Measurements from ENCODE around the gene CSF3.

Gene CSF3, protein sequence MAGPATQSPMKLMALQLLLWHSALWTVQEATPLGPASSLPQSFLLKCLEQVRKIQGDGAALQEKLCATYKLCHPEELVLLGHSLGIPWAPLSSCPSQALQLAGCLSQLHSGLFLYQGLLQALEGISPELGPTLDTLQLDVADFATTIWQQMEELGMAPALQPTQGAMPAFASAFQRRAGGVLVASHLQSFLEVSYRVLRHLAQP

DNA sequence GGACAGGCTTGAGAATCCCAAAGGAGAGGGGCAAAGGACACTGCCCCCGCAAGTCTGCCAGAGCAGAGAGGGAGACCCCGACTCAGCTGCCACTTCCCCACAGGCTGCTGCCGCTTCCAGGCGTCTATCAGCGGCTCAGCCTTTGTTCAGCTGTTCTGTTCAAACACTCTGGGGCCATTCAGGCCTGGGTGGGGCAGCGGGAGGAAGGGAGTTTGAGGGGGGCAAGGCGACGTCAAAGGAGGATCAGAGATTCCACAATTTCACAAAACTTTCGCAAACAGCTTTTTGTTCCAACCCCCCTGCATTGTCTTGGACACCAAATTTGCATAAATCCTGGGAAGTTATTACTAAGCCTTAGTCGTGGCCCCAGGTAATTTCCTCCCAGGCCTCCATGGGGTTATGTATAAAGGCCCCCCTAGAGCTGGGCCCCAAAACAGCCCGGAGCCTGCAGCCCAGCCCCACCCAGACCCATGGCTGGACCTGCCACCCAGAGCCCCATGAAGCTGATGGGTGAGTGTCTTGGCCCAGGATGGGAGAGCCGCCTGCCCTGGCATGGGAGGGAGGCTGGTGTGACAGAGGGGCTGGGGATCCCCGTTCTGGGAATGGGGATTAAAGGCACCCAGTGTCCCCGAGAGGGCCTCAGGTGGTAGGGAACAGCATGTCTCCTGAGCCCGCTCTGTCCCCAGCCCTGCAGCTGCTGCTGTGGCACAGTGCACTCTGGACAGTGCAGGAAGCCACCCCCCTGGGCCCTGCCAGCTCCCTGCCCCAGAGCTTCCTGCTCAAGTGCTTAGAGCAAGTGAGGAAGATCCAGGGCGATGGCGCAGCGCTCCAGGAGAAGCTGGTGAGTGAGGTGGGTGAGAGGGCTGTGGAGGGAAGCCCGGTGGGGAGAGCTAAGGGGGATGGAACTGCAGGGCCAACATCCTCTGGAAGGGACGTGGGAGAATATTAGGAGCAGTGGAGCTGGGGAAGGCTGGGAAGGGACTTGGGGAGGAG, at the start of gene CSF3:
TSS of gene CSF3 (plus strand) at position 436 of the 993 bp plus-strand sequence. CDS start at position 471, 35 bp downstream.
- DNase-seq (ENCODE audit: low read depth in 2 of 3, low spot score in 1 of 3): no peak

DNA sequence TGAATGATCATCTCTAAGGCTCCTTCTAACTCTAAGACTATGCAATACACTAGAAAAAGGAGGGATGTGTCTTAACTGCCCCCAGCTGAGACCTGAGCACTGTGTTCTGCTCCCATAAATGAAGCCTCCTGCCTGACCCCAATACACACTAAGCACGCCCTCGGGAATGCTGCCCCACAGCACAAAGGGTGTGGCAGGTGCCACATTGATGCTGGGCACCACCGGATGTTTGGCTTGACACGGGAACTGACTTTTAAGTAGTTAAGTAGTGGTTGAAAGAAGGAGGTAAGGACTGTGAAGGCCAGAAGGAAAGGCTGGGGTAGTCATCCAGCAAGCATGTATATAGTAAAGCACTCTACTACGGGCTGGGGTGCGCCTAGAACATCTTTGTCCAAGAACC, 48.5 kb upstream of the CSF3 start:
- DNase-seq (ENCODE audit: low read depth in 2 of 3, low spot score in 1 of 3): no peak

DNA sequence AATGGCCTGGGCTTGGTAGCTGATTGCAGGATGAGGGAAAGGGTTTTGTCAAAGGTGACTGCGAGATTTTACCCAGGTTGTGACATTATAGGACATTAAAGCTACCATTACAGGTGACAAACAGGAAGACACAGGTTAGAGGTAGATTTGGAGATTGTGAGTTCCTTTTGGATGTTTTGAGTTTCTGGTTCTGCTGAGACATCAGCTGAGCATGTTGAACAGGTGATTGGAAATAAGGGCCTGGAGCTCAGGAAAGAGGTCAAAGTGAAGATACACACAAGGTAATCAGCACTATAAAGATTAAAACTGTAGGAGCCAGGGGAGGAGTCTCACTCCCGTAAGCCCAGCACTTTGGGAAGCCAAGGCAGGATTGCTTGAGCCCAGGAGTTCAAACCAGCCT, 46.5 kb upstream of the CSF3 start:
- DNase-seq (ENCODE audit: low read depth in 2 of 3, low spot score in 1 of 3): no peak

DNA sequence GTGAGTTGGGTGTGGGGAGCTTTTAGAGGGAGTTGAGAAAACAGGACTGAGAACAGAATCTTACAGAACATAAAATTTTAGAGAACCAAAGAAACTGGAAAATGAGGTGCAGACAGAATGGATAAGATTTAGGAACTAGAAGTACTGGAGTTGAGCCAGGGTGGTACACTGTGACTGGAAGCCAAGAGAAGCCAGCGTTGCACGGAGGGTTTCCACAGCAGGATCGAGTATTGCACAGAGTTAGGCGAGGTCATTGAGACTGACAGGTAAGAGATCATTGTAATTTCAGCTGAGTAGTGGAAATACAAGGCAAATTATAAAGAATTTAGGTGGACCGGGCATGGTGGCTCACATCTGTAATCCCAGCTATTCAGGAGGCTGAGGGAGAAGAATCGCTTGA, 45.9 kb upstream of the CSF3 start:
- DNase-seq (ENCODE audit: low read depth in 2 of 3, low spot score in 1 of 3): no peak

DNA sequence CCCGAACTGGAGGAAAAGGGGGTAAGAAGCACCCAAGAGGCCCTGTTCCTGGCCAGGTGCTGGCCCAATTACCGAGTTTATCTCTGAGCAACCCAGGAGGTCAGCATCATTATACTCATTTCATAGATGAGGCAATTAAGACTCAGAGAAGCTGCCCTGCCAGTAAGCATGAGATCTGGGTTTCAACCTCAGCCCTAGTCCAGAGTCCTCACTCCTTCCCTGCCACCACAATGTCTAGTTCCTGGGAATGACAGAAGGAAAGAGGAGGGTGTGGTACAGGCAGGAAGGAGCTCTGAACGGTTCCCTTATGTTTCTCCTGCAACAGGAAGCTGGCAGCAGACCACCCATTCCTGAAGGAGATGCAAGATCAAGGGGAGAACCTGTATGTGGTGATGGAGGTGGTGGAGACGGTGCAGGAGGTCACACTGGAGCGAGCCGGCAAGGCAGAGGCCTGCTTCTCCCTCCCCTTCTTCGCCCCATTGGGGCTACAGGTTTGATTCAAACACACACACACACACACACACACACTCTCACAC, 45.0 kb upstream of the CSF3 start:
- DNase-seq (ENCODE audit: low read depth in 2 of 3, low spot score in 1 of 3): no peak

DNA sequence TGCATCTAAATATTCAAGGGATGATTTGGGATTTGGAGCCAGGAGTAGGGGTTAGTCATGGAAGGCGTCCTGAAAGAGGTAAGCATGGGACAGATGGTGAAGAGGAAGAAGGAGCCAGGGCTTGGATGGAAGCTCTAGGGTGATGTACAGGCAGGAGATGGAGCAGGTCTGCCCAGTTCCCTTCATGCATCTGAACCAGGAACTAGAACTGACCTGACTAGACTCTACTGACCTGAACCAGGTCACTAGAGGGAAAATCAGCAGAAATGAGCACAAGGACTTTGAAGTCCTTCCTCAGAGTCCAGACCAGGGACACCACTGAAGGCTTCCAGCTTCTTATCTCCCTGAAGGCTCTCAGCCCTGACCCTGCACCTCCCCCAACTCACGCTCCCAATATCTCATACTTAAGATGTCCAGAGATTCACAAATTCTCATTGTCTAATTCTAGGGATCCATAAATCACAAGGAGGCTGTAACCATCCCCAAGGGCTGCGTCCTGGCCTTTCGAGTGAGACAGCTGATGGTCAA, 44.1 kb upstream of the CSF3 start:
- DNase-seq (ENCODE audit: low read depth in 2 of 3, low spot score in 1 of 3): no peak

DNA sequence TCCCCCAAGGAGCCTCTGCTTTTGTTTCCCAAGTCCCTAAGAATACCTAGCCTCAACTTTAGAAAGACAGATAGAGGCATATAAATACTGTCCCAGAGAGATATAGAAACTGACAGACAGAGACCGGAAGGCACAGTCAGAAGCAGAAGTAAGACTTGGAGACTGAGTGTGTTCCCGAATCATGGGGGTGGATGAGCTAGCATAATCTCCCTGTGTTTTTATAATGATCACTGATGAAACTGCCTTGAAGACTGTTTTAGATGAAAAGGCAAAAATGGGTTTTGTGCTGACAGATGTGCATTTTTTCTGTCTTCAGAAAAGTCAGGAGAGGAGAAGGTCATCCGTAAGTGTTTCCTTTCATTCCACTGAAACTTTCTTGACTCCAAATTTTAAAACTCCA, 43.0 kb upstream of the CSF3 start:
- DNase-seq (ENCODE audit: low read depth in 2 of 3, low spot score in 1 of 3): no peak

DNA sequence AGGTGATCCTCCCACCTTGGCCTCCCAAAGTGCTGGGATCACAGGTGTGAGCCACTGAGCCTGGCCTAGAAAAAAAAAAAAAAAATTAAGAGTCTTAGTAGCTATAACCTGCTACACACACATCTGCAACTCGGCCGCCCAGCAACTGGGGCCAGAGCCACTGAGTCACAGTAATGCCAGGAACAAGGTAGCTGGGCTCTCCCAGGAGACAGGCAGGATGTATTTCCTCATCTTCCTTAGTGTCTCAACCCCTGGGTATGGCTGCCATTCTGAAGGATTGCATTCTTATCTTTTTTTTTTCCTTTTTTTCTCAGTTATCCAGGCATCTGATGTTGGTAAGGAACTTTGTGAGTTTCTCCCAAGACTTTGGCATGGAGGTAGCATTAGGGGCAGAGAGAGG, 41.7 kb upstream of the CSF3 start:
- no peak for DNase-seq (ENCODE audit: low read depth in 2 of 3, low spot score in 1 of 3)

DNA sequence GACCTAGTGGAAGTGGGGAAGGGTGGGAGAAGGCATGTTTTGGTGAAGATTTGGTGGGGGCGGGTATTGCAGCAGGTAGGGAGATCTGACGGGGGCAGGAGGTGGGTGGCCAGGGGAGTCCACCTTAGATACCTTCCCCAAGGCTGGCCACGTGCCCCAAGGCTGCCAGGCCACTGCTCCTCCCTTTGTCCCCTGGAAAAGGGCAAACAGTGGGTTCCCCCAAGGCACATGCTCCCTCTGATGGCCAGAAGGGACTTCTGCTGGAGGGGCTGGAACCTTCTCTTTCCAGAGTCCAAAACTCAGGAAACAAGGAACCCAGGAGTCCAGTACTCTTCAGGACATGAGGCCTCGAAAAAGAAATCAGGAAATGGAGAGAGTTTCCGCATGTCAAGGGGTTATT, 40.8 kb upstream of the CSF3 start:
- no peak for DNase-seq (ENCODE audit: low read depth in 2 of 3, low spot score in 1 of 3)

DNA sequence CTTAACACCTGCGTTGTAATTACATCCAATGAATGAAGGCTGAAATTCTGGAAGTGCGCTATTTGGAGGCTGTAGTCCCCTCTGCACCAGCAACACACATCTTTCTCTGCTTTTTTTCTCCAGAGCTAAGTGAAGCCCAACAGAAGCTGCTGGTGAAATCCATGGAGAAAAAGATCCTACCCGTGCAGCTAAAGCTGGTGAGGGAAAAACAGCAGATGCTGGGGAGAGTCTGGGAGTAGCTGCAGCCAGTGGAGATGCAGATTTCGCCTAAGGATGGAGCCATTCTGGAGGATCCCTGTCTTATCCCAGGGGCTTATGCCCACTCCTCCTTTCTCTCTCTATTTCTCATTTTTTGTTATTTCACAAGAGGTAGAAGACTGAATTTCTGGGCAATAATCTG, 39.4 kb upstream of the CSF3 start:
- no peak for DNase-seq (ENCODE audit: low read depth in 2 of 3, low spot score in 1 of 3)

DNA sequence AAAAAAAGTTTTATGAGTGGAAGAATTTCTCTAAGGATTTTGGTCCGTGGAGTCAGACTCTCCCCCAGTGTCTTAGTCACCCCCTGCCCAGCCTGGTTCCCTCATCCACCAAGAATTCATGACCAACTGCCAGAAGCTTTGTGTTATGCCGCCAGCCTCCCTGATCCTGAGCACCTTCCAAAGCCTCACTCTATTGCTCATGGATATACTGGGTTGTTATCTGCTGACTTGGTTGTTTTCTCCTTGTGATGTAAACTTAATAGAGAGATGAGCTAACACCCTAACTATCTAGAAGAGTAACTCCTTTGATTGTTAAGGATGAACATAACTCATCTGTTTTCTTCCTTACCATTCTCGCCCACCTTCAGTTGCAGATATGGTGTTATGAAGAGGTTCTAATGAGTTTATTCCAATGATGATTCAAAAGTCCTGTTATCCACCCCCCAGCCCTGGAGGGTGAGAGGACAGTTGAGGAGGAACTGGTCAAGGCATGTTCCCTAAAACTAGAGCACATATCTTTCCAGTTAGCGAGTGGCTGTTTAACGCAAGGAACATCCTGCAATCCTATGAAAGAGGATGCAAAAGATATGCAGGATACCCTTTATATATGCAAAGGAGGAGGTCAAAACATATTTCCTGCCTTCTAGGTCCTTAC, 36.1 kb upstream of the CSF3 start:
- no peak for DNase-seq (ENCODE audit: low read depth in 2 of 3, low spot score in 1 of 3)

DNA sequence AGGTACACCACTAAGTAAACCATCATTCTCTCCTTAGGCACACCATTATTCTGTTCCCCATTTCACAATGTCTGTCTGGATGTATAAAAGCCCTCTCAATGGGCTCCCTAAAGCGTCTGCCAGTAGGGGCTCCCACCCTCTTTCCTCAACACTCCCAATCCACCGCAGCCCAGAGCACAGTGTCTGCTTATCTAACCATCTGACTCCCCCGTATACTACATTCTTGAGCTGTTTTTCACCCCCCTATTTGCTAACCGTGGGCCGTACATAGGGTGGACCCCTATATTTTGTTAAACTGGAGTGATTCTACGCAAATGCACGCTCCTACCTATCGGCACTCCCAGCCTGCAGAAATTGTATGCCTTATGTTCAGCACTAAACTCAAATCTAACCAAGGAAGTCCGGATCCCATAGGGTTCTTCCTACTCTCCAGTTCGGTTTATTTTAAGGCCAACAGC, 35.3 kb upstream of the CSF3 start:
- peak in 2 of 3 donors; percentile 3 to 10 for DNase-seq (ENCODE audit: low read depth in 2 of 3, low spot score in 1 of 3)

DNA sequence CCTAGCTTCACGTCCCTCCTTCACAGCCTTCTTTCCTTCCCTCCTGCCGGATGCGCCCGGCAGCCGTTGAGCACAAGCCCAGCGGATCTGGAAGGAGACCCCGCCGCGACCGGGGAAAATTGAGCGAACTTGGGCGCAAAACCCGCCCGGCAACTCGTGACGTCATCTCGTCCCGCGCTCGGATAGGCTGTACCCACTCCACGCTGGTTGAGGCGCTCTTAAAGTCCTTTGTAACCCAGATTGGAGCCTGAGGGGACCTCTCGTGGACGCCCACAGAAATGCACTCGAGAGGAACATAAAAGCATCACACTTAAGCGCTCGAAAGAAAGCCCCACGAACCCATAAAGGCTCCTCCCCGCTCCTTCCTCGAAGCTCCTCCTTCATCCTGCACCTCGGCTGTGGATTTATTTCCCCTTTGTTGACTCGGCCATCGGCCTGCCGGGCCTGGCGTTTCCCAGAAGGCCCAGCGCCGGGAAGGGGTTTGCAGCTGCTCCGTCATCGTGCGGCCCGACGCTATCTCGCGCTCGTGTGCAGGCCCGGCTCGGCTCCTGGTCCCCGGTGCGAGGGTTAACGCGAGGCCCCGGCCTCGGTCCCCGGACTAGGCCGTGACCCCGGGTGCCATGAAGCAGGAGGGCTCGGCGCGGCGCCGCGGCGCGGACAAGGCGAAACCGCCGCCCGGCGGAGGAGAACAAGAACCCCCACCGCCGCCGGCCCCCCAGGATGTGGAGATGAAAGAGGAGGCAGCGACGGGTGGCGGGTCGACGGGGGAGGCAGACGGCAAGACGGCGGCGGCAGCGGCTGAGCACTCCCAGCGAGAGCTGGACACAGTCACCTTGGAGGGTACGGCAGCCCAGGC, 34.7 kb upstream of the CSF3 start, which contains the start of gene PSMD3:
TSS of gene PSMD3 (plus strand) at position 457 of the 856 bp plus-strand sequence. CDS start at position 621, 164 bp downstream.
- DNase-seq (ENCODE audit: low read depth in 2 of 3, low spot score in 1 of 3): peak; percentile 96 to 99 (median 96)

DNA sequence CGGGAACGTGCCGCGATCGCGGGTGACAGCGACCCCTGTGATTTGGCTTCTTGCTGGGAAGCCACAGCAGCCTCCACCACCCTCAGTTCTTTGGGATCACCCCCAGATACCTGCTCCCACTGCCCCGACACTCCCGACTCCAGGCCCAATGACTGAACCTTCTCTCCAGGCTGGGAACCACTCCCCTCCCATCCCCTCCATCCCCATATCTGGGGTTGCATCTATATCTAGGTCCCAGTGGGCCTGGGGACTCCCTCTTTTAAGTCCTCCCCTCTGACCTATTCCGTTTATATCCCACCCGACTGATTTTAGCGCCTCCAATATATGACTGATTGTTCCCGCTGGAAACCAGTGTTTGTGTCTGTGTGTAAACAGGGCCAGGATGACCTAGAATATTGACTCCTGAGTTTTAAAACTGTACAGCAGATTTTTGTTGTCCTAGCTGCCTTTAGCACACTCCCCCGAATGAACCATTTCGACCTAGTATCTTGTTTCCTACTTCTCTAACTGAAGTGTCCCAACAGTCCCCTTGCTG, 34.0 kb upstream of the CSF3 start:
- DNase-seq (ENCODE audit: low read depth in 2 of 3, low spot score in 1 of 3): no peak

DNA sequence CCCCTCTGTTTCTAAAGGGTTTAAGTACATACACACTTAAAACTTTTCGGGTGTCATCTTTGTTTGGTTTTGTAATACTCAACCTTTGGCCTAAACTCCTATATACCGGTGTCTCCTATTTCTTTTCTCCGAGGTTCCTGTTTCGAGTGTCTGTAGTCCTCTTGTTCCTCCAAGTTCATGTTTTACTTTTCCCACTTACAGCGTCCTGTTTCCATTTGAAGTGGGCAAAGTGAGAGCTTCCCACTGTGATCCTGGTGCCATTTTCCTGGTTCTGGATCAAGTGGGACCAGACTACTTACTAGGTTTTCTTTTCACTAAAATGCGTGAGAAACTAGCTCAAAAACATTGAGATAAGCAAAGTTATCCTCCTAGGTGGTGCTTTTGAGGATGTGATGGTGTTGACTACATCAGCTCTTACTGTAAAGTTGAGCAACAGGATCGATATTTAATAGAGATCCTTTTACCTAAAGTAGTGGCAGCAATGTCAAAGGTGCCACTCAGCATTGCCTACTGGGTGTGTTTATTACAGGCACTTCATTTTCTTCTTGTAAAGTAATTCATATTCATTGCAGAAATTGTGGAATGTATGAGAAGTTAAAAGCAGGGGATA, 33.4 kb upstream of the CSF3 start:
- DNase-seq (ENCODE audit: low read depth in 2 of 3, low spot score in 1 of 3): no peak

DNA sequence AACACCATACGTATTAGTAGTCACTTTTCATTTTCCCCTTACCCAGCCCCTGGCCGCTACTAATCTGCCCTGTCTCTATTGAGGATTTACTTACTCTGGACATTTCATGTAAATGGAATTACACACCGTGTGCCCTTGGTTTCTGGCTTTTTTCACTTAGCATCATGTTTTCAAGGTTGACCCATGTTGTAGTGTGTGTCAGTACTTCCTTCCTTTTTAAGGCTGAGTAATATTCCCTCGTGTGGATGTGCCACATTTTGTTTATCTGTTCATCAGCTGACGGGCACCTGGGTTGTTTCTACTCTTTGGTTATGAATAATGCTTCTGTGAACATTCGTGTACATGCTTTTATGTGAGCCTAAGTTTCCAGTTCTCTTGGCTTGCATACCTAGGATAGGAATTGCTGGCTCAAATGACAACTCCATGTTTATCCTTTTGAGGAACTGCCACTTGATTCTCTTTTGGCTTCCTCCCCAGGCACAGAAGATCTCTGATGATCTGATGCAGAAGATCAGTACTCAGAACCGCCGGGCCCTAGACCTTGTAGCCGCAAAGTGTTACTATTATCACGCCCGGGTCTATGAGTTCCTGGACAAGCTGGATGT, 26.9 kb upstream of the CSF3 start:
- DNase-seq (ENCODE audit: low read depth in 2 of 3, low spot score in 1 of 3): no peak

DNA sequence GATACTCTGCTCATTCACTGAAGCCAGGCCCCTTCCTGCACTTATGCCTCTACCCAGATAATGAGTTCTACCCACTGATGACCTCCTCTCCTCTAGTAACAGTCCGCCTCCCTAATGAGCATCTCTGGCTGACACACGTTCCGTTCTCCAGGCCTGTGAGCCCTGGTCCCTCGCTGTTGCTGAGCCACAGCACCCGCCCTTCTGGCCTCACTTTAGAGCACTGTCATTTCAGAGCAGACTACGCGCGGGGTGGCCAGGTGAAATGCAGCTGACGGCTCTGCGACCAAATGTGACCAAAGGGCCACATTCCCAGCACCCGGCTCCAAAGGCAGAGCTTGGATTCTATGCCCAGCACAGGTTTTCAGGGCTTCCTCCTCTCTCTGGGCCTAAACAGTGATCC, 20.8 kb upstream of the CSF3 start:
- no peak for DNase-seq (ENCODE audit: low read depth in 2 of 3, low spot score in 1 of 3)

DNA sequence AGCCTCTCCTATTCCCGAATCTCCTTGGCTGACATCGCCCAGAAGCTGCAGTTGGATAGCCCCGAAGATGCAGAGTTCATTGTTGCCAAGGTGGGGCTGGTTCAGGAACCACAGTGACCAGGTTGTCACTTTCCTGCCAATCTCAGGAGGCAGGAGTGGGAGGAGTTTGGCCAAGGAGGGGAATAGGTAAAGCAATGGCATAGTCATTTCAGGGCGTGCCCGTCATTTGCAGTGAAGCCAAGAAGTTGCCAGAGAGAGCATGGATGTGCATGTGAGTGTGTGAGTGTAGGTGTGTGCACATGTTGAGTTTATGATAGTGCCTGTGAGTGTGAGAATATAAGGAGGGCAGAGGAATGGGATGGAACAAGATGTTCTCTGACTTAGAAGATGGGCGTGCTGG, 19.8 kb upstream of the CSF3 start:
- no peak for DNase-seq (ENCODE audit: low read depth in 2 of 3, low spot score in 1 of 3)

DNA sequence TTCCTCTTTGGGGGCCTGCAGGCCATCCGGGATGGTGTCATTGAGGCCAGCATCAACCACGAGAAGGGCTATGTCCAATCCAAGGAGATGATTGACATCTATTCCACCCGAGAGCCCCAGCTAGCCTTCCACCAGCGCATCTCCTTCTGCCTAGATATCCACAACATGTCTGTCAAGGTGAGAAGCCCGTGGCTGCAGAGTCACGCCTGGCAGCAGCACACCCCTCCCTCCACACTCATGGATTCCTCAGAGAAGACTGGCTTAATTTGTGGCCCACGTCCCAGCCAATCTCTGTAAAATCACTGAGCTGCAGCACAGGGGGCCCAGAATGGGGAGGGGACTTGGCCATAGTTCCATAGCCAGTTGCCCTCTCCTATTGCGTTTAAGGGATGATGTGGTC, 19.1 kb upstream of the CSF3 start:
- DNase-seq (ENCODE audit: low read depth in 2 of 3, low spot score in 1 of 3): no peak

Data from stimulated activated CD4-positive, alpha-beta T cell treated with anti-CD3 and anti-CD28 coated beads, Interleukin-12 subunit alpha, Interleukin-12 subunit beta, amount 100 ng/mL, for 48 hours (primary cell).